HG03064 (cell line): ENCODE measurements around the gene XPO5.
"Not testable (repeated sequence)": the region's sequence is repeated elsewhere in the genome, so short reads cannot be mapped to it uniquely, and the experiment has no call there.

Experiments
- ATAC-seq: cut with Tn5 transposase; IDR thresholded peaks from one replicate; pipeline ENCODE4 v1.9.1; 2021; ENCODE audit warnings: low read depth; ENCODE audit not compliant: unreplicated experiment

The XPO5 gene

GRCh38 chr6:43588194-43588593, 12.4 kb upstream of the XPO5 start:
- ATAC-seq = no peak

GRCh38 chr6:43584892-43585570, 9.2 kb upstream of the XPO5 start:
- ATAC-seq = no peak

- ATAC-seq = no peak
These were observed 7.1 kb upstream of the XPO5 start for GRCh38 chr6:43582911-43583310.

GRCh38 chr6:43579171-43579570, 3.3 kb upstream of the XPO5 start:
- ATAC-seq = no peak

DNA sequence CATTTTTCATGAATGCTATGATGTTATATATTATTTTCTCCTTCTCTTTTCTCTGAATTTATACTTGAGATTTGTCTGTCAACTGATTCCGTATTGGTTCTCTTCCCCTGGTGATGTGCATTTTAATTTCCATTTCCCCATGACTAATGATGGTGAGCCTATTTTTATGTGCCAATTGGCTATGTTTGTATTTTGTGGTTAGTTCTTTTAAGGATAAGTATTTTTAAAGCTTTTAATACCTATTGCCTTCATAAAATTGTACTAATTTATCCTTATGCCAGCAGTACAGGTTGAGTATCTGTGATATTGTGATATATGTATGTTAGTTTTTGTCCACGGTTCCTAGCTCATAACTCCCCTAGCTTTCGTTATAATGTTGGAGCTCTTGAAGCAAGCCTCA, 2.9 kb upstream of the XPO5 start:
- no peak for ATAC-seq

DNA sequence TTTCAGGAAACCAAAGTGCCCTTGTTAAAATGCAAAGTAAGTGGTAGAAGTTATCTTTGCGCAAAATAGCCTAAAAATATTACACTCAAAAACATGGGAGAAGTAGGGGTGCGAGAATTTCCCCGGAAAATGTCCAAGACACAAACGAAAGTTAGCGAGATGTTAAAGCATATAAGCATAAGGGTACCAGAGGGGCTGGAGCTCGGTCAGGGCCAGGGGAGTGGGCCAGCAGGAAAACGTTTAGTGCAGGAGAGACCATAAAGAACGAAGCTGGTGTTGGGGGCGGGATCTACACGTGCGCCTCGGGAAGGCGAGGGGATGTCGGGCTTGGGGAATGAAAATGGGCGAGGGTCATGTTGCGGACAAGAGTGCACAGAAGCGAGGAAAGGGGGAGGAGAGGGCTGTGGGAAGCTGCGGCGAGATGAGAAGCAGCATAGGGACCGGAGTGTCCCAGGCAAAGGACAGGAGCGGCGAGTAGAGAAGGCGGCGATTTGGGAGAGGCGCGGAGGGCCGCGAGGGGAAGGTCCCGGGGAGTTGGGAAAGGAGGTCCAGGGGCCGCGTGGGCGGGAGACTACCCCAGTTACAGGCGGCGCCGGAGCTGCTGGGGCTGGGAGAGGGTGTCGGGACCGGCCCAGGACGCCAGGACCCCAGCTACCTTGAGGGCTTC, 600 bp downstream of the XPO5 start:
- ATAC-seq = no peak

DNA sequence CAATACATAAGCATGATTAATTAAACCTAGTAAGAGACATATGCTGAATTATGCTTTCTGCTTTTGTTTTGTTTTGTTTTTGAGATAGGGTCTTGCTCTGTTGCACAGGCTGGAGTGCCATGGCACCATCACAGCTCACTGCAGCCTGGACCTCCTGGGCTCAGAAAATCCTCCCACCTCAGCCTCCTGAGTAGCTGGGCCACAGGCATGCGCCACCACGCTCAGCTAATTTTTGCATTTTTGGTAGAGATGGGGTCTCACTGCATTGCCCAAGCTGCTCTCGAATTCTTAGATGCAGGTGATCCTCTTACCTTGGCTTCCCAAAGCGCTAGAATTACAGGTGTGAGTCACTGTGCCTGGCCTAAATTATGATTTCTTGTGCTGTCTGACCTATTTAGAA, 3.8 kb downstream of the XPO5 start:
- ATAC-seq = no peak

DNA sequence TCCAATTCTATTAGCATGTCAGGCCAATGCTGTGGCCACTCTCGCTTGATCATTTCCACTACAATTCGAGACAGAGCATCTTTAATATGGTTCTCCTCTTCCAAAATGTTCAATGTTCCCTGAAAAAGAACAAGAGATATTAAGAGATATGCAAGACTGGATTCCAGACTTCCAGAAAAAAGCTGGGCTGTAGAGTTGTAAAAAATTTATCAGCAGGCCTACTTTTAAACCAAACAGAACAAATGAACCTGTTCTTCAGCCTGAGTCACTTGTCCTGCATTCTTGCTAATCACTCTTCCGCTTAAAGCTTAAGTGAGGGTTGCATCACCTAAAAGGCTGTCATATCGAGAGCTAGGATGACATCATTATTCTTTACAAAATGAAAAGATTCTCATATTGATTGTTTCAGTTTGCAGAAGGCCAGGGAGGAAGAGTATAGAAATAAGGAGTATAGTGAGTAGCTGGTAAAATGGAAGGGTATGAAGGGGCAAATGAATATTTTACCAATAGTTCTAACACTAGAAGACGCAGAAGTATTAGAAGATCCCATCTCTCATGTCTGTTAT, 4.9 kb downstream of the XPO5 start:
- no peak for ATAC-seq

DNA sequence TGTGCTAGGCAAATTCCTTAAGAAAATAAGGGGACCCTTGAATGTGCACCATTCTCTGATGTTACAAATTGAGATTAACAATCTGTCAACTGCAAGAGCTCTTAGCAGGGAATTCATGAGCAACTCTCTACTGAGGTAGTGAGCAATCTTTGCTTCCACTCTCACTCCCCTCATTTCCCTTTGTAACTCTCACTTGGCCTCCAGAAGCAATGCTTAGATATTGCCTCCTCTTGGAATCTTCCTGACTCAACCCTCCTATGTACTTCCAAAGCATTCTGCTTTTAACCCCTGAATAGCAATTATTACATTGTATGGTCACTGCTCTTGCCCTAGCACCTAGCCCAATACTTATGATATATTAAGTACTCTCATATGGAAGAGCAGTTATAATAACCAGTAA, 16.5 kb downstream of the XPO5 start:
- no peak for ATAC-seq

- not testable (repeated sequence) for ATAC-seq
These were observed 18.2 kb downstream of the XPO5 start for GRCh38 chr6:43557620-43558019.

GRCh38 chr6:43547222-43547621, 28.6 kb downstream of the XPO5 start:
- no peak for ATAC-seq

- ATAC-seq = no peak
These were observed 31.4 kb downstream of the XPO5 start for GRCh38 chr6:43544461-43544860.

- peak; percentile 57 for ATAC-seq
These were observed 33.9 kb downstream of the XPO5 start for GRCh38 chr6:43541774-43542471.

GRCh38 chr6:43540507-43540906, 35.3 kb downstream of the XPO5 start:
- no peak for ATAC-seq

DNA sequence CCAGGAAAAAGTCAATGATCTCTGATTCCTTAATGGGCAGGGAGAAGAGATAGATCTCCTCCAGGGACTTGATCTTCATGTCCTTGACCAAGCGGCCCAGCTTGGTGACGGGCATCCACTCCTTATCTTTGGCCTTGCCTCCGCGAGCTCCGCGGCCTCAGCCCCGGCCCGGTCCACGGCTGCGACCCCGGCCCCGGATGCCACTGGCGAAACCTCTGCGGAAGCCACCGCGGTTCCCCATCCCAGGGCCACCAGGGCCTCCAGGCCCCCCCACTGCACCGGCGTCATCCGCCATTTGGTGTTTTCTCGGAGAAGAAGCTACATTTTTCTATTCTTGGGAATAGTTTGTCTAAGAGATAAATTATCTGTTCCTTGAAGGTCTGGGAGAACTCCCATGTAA, 36.4 kb downstream of the XPO5 start:
- ATAC-seq = not testable (repeated sequence)

DNA sequence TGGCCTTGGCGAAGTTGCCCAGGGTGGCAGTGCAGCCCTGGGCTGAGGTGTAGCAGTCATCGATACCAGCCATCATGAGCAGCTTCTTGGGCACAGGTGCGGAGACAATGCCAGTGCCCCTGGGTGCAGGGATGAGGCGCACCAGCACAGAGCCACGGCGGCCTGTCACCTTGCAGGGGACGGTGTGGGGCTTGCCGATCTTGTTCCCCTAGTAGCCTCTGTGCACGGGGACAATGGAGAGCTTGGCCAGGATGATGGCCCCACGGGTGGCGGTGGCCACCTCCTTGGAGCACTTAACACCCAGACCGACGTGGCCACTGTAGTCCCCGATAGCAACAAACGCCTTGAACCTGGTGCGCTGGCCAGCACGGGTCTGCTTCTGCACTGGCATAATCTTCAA, 36.9 kb downstream of the XPO5 start:
- not testable (repeated sequence) for ATAC-seq

DNA sequence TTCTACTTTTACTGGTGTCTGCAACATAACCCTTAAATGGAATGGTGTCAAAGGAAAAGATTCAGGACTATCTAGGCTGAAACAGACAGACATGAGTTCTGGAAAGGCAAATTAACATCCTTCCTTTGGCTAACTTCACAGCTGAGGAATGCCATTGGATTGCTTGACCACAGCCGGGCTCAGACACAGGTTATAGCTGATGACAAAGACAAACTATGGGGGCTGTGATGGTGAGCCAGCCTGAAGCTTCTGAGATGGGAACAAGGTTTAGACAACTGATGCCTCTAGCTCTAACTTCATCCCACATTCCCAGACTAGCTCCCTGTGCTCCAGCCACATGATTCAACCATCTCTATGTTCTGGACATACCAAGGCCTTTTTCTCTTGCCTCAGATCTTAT, 43.6 kb downstream of the XPO5 start:
- no peak for ATAC-seq

DNA sequence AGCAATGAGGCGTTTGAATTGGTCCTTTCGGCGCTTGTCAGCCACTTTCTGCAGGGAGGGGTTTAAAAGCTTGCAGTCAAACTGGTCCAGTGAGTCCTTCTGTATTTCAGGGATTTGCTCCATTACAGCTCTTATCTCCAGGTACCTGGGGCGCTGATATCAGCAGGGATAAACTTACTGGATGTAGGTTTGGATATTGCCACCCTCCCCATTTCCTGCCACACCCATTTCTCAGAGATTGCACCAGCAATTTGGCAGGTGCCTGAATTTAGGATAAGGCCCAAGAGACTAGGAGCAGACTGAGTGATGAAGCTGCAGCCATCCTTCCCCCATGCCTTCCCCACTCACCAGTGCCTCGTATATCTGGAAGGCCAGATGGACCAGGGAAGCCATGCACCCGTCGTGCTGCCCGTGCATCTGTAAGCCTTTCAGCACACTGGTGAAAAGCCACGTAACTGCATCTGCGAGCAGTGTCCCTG, 51.3 kb downstream of the XPO5 start:
- ATAC-seq = no peak

DNA sequence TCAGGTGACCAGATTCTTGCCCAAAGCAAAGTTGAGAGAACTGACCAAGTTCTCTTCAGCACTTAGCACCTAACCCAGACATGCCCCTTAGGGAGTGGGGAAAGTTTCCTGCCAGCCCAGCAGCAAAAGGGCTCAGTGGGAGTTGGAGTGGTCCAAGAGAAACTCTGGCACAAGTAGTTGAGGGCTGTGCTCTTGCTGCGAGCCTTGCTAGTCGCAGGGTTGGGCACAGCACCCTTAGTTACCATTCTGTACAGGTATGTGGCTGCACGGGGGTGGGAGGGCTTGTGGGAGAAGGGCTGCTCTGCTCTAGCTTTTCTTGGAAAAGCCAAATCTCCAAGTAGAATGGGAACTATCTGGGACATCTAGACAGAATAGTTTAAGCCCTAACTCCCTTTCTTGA, 52.6 kb downstream of the XPO5 start:
- ATAC-seq = no peak

DNA sequence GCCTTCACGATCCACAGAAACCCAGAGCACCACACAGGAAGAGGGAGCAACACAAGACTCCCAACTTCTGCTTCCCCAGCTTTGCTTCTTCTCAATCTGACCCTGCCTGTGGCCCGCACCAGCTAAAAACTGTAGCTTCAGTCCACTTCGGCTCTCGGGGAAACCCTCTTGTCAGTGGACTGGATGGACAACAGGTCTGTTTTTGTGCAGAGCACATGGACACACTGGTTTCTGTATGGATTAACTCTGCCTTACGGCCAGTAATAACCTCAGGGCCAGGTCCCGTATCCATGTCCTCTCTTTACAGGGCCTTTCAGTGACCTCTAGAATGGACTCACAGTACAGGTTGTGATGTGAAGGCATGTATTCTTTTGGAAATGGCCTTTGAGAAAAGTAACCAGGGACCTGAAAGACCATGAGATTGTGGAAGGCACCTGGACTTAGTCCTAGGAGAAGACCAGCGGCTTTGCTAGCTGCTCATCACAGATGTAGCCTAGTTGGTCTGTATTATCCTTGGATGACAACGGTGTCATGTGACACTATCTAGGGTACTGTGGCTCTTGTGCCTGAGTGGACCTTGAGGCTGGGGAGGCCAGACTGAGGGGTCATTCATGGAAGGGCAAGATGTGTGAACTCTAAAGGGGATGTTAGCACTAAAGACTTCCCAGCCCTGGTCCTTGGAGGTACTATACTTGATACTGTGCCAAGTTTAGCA, 53.1 kb downstream of the XPO5 start:
- no peak for ATAC-seq

DNA sequence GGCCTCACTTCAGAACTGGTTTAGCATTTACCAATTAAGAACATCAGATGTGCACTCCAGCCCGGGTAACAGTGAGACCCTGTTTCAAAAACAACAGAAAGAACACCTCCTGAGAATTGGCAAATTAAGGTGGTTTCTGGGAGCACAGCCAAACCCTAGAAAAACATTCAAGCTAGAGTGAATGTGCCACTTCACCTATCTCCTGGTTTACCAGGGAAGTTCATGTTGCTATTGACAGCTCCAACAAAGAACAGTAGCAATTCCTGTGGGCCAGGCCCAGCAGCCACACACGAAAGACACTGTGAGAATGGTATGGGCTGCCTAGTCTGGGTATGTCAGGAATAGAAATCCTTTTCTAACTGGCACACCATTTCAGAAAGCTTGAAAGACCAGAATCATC, 54.0 kb downstream of the XPO5 start:
- ATAC-seq = no peak
